ENCODE data around the gene TRAPPC14. TPM values are rescaled to one million over a fixed set of nuclear protein-coding genes. Genes with fewer than 3 reads are reported as not detected.
"Not testable (repeated sequence)": the region's sequence is repeated elsewhere in the genome, so short reads cannot be mapped to it uniquely, and the experiment has no call there.

TRAPPC14 gene, protein sequence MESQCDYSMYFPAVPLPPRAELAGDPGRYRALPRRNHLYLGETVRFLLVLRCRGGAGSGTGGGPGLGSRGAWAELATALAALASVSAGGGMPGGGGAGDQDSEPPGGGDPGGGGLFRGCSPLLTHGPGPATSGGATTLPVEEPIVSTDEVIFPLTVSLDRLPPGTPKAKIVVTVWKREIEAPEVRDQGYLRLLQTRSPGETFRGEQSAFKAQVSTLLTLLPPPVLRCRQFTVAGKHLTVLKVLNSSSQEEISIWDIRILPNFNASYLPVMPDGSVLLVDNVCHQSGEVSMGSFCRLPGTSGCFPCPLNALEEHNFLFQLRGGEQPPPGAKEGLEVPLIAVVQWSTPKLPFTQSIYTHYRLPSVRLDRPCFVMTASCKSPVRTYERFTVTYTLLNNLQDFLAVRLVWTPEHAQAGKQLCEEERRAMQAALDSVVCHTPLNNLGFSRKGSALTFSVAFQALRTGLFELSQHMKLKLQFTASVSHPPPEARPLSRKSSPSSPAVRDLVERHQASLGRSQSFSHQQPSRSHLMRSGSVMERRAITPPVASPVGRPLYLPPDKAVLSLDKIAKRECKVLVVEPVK
- 9.3 and 20.0 TPM in 2 replicates for total RNA-seq

- no peak for DNase-seq (ENCODE audit: extremely low read depth, low read depth, low spot score)
These were observed at the start of gene TRAPPC14 for GRCh38 chr7:100158229-100159098. TRAPPC14 (minus strand) TSS chr7:100158723; CDS start chr7:100158499, 224 bp downstream.

DNA sequence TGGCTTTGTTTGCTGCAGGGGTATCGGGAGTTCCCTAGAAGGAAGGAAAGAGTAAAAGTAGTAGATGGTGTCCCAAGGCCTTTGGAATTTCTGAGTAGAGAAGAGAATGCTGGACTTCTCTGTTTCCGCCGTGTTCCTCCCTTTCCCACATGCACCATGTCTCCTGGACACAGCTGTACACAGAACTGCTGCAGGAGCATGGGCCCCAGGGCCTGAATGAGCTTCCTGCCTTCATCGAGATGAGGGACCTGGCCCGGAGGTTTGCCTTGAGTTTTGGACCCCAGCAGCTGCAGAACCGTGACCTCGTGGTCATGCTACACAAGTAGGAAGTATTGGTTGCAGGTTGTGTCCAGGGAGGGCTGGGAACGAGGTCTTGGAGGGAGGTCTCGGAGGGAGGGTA is 45.9 kb upstream of the TRAPPC14 start:
- no peak for DNase-seq (ENCODE audit: extremely low read depth, low read depth, low spot score)

DNA sequence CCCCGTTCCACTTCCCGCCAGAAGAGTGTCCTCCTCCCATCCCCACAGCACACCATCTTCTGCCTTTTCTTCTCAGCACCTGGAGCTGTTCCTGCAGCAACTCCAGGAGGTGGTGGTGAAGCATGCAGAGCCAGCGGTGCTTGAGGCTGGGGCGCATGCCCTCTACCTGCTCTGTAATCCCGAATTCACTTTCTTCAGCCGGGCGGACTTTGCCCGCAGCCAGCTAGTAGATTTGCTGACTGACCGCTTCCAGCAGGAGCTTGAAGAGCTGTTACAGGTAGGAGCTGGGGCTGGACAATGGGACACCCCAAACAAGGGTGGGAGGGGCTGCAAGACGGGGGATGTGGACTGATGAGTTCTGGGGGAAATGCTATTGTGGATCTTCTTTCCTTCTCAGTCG is 42.2 kb upstream of the TRAPPC14 start:
- no peak for DNase-seq (ENCODE audit: extremely low read depth, low read depth, low spot score)

GRCh38 chr7:100198266-100198665 is 39.7 kb upstream of the TRAPPC14 start:
- DNase-seq (ENCODE audit: extremely low read depth, low read depth, low spot score): no peak

GRCh38 chr7:100195901-100196322 is 37.4 kb upstream of the TRAPPC14 start:
- not testable (repeated sequence) for DNase-seq (ENCODE audit: extremely low read depth, low read depth, low spot score)

DNA sequence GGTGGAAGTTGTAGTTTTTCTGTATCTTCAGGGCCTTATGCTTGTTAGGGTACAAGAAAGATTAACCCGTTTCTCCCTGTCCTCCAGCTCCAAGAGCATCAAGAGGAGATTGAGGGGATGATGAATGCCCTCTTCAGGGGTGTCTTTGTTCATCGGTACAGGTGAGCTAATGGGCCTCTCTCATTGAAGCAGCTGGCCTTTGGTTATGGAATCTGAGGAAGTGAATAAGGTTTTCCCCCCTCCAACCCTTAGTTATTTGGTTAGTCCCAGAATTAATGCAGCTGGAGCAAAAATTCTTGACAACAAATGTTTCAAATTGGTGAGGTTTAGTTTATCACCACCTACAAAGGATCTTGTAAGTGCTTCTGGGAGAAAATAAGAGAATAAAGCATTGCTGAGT is 36.7 kb upstream of the TRAPPC14 start:
- no peak for DNase-seq (ENCODE audit: extremely low read depth, low read depth, low spot score)

- DNase-seq (ENCODE audit: extremely low read depth, low read depth, low spot score): no peak
These were observed 34.4 kb upstream of the TRAPPC14 start for GRCh38 chr7:100192969-100193368.

DNA sequence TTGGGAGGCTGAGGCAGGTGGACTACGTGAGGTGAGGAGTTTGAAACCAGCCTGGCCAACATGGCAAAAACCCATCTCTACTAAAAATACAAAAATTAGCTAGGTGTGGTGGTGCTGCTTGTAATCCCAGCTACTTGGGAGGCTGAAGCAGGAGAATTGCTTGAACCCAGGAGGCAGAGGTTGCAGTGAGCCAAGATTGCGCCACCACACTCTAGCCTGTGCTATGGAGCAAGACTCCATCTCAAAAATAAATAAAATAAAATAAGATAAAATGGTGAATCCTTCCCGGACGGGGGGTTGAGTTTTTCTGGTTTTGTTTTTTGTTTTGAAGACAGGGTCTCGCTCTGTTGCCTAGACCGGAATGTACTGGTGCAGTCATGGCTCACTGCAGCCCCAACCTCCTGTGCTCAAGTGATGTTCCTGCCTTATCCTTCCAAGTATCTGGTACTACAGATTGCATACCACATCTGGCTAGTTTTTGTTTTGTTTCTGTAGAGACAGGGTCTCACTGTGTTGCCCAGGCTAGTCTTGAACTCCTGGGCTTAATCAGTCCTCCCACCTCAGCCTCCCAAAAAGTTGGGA is 33.8 kb upstream of the TRAPPC14 start:
- DNase-seq (ENCODE audit: extremely low read depth, low read depth, low spot score): not testable (repeated sequence)

- DNase-seq (ENCODE audit: extremely low read depth, low read depth, low spot score): no peak
These were observed 33.3 kb upstream of the TRAPPC14 start for GRCh38 chr7:100191775-100192174.

DNA sequence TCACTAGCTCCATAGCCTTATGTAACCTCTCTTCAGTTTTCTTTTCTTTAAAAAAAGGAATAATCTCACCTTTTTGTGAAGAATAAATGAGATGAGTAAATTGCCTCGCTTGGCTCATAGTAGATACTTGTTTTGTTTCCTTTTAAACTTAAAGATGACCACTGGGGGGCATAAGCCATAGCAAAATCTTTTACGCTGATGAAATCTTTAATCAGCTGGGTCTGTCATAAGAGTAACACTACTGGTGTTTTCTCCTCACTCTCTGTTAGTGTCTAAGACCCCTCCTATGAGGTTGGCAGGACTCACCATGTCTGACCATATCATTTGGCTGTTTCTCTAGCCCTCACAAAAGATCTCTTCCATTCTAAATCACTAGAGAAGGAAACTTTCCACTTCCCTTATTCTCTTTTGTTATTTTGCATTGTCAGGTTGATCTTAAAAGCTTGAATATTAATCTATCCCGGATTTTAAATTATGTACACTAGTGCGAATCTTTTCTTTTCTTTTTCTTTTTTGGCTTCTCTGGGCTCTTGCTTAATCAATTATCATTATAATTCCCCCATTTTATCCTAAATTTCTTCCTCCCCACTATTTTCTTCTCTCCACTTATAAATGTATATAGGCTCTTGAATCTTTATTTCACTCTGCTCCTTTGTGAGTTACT is 31.7 kb upstream of the TRAPPC14 start:
- DNase-seq (ENCODE audit: extremely low read depth, low read depth, low spot score): no peak

- DNase-seq (ENCODE audit: extremely low read depth, low read depth, low spot score): no peak
These were observed 30.5 kb upstream of the TRAPPC14 start for GRCh38 chr7:100189061-100189460.

DNA sequence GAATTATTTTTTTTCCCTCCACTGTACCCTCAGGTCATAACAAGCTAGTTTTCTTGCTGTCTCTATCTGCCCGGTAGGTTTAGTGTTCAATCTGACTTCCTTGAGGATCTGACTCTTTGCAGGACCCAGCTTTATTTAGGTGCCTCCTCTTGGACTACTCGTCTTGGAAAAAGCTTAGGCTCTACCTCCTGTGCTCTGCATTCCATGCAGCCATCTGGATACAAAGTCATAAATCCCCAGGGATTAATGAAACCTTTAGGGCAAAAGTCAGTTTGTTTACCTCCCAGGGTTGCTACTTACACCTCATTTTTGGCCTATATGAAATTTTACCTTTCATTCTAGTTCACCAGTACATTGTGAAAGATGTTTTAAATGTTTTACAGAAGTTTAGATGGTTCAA is 27.2 kb upstream of the TRAPPC14 start:
- DNase-seq (ENCODE audit: extremely low read depth, low read depth, low spot score): no peak

- DNase-seq (ENCODE audit: extremely low read depth, low read depth, low spot score): not testable (repeated sequence)
These were observed 24.6 kb upstream of the TRAPPC14 start for GRCh38 chr7:100183090-100183489.

DNA sequence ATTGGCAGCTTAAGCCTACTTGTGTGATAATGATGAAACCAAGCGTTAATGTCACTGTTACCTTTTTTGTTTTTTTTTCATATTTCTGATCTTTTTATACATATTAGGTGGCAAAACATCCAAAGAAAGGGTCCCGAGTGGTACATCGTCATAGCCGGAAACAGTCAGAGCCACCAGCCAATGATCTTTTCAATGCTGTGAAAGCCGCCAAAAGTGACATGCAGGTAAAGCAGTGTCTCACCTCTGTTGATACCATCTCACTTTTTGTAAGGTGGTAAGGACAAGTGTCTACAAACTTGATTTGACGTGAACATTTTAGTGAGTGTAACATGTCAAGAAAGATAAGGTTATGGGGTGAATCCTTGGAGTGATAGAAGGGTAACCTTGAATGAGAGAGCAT is 24.1 kb upstream of the TRAPPC14 start:
- not testable (repeated sequence) for DNase-seq (ENCODE audit: extremely low read depth, low read depth, low spot score)

DNA sequence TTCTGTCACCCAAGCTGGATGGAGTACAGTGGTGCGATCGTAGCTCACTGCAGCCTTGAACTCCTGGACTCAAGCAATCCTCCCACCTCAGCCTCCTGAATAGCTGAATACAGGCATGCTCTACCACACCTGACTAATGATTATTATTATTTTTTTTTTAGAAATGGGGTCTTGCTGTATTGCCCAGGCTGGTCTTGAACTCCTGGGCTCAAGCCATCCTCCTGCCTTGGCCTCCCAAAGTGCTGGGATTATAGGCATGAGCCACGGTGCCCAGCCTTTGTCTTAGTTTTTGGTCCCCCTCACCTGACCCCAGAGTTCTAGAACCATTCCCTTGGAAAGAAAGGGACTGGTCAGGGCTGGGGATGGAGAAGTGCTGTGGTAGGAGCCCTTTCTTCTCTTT is 21.6 kb upstream of the TRAPPC14 start:
- DNase-seq (ENCODE audit: extremely low read depth, low read depth, low spot score): not testable (repeated sequence)

DNA sequence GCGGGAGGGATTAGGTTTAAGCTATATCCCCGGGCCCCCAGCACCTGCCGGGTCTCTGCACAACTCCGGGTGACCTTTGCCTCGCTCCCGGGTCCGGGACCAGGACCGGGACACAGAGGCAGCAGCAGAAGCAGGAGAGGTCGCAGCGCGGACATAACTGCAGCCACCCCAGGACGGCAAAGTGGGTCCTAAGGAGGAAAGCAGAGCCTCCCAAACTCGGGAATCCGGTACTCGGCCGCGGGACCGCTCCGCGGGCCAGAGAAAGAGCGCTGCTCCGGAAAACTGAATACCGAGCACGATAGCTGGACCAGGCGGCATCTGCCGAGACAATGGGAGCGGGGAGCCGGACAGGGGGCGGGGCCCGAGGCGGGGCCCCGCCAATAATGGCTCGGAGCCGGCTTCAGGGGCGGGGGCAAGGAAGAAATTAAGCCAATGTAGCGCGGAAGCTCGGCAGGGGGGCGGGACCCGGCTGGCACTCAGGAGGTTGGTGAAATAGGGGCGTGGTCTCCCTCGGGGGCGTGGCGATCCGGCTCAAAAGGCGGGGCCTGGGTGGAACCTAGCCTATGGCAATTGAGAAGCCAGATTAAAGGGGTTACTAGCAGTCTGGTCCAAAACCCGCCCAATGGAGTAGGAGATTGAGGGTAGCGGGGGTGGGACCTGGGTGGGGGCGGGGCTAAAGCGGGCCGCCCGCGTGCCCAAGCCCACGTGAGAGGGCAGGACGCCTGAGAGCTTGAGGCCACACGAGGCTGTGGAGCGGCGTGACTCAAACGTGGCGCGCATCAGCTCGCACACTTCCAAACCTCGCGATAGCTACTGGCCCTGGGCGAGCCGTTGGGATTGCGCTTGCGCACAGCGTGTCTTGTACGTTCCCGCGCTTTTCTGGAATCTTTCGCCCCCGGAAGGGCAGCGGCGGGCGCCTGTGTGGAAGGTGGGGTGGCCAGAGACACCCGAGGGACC is 18.8 kb upstream of the TRAPPC14 start, which contains the start of the genes GPC2 and STAG3:
Gene GPC2 (minus strand): TSS at position 337 of the 957 bp plus-strand sequence. CDS start 182 bp downstream, at position 155.
Gene STAG3 (plus strand): TSS at position 874 of the 957 bp plus-strand sequence. CDS start 2,639 bp downstream, outside the sequence.
- peak; percentile 68 for DNase-seq (ENCODE audit: extremely low read depth, low read depth, low spot score)

GRCh38 chr7:100176096-100177044 is 17.8 kb upstream of the TRAPPC14 start:
- no peak for DNase-seq (ENCODE audit: extremely low read depth, low read depth, low spot score)

Measured in glomerular endothelial cell (primary cell).